HG02885 (cell line): ENCODE results near the gene ATPAF1.
A peak's percentile ranks its signal among the peaks of the same experiment; 100 is the strongest.

Experiments
- ATAC-seq: cut with Tn5 transposase; IDR thresholded peaks from one replicate; pipeline ENCODE4 v1.9.1; 2021; ENCODE audit warnings: mild to moderate bottlenecking; ENCODE audit not compliant: unreplicated experiment, poor library complexity

Gene ATPAF1

GRCh38 chr1:46617833-46618232 is 50.3 kb downstream of the ATPAF1 start:
- ATAC-seq: no peak

GRCh38 chr1:46617108-46617800 is 50.9 kb downstream of the ATPAF1 start:
- no peak for ATAC-seq

GRCh38 chr1:46616277-46617107 is 51.7 kb downstream of the ATPAF1 start, which contains the start of gene MOB3C:
Gene MOB3C (minus strand): TSS chr1:46616811. CDS start chr1:46613321, 3,490 bp downstream.
- peak; percentile 78 for ATAC-seq

GRCh38 chr1:46615735-46616134 is 52.4 kb downstream of the ATPAF1 start:
- ATAC-seq: peak; percentile 25

- no peak for ATAC-seq
Measured at GRCh38 chr1:46615088-46615487, 53.1 kb downstream of the ATPAF1 start.

- no peak for ATAC-seq
Measured at GRCh38 chr1:46614604-46614984, 53.6 kb downstream of the ATPAF1 start.

GRCh38 chr1:46613661-46614603 is 54.2 kb downstream of the ATPAF1 start:
- ATAC-seq: peak; percentile 29

GRCh38 chr1:46612937-46613660 is 55.1 kb downstream of the ATPAF1 start:
- no peak for ATAC-seq

- no peak for ATAC-seq
Measured at GRCh38 chr1:46611691-46612221, 56.4 kb downstream of the ATPAF1 start.

GRCh38 chr1:46607345-46608130 is 60.6 kb downstream of the ATPAF1 start:
- no peak for ATAC-seq

GRCh38 chr1:46606255-46606965 is 61.8 kb downstream of the ATPAF1 start:
- ATAC-seq: no peak

GRCh38 chr1:46605232-46605631 is 62.9 kb downstream of the ATPAF1 start:
- ATAC-seq: no peak

- ATAC-seq: peak; percentile 96
Measured at GRCh38 chr1:46603858-46604549, 64.2 kb downstream of the ATPAF1 start, which contains the start of gene MKNK1. Gene MKNK1 (minus strand): TSS chr1:46604268. CDS start chr1:46583327, 20,941 bp downstream.

- no peak for ATAC-seq
Measured at GRCh38 chr1:46603481-46603857, 64.7 kb downstream of the ATPAF1 start.

- ATAC-seq: no peak
Measured at GRCh38 chr1:46601257-46602007, 66.7 kb downstream of the ATPAF1 start.

- no peak for ATAC-seq
Measured at GRCh38 chr1:46599059-46599970, 68.8 kb downstream of the ATPAF1 start.
